Activated CD4-positive, alpha-beta T cell treated with anti-CD3 and anti-CD28 coated beads for 4 hours (primary cell): ENCODE data around the gene NCAPH2.
"Not testable (repeated sequence)": the region's sequence is repeated elsewhere in the genome, so short reads cannot be mapped to it uniquely, and the experiment has no call there.

ENCODE experiments used
- DNase-seq, 2 donors: peaks; one replicate each; pipeline ENCODE4 v3.0.0-alpha.2; 2020

Gene NCAPH2

GRCh38 chr22:50531546-50531961, 23.5 kb downstream of the NCAPH2 start:
- peak; percentile 62 to 82 for DNase-seq

- DNase-seq, result no peak
These were observed 24.1 kb downstream of the NCAPH2 start for GRCh38 chr22:50531962-50532674.

- no peak for DNase-seq
These were observed 25.1 kb downstream of the NCAPH2 start for GRCh38 chr22:50532824-50533796.

GRCh38 chr22:50533856-50534711, 26.1 kb downstream of the NCAPH2 start:
- not testable (repeated sequence) for DNase-seq

- no peak for DNase-seq
These were observed 27.1 kb downstream of the NCAPH2 start for GRCh38 chr22:50535113-50535512.

- DNase-seq, result no peak
These were observed 28.2 kb downstream of the NCAPH2 start for GRCh38 chr22:50536226-50536625.

- no peak for DNase-seq
These were observed 29.7 kb downstream of the NCAPH2 start for GRCh38 chr22:50537765-50538164.

GRCh38 chr22:50540381-50540780, 32.4 kb downstream of the NCAPH2 start:
- DNase-seq, result no peak

GRCh38 chr22:50541667-50542026, 33.6 kb downstream of the NCAPH2 start:
- not testable (repeated sequence) for DNase-seq

GRCh38 chr22:50542416-50542927, 34.4 kb downstream of the NCAPH2 start:
- DNase-seq, result no peak

- DNase-seq, result peak; percentile 83 to 86
These were observed 36.2 kb downstream of the NCAPH2 start for GRCh38 chr22:50544078-50544745.

GRCh38 chr22:50544746-50545253, 36.8 kb downstream of the NCAPH2 start:
- DNase-seq, result no peak

GRCh38 chr22:50545522-50546325, 37.7 kb downstream of the NCAPH2 start, which contains the start of gene KLHDC7B:
TSS of gene KLHDC7B (plus strand) at chr22:50545899. CDS start at chr22:50546244, 345 bp downstream.
- DNase-seq, result no peak

- DNase-seq, result no peak
These were observed 38.6 kb downstream of the NCAPH2 start for GRCh38 chr22:50546326-50547262.

- no peak for DNase-seq
These were observed 39.4 kb downstream of the NCAPH2 start for GRCh38 chr22:50547263-50547985.

GRCh38 chr22:50548040-50548920, 40.3 kb downstream of the NCAPH2 start:
- DNase-seq, result peak in 1 of 2 donors; percentile 68

GRCh38 chr22:50548921-50549790, 41.1 kb downstream of the NCAPH2 start:
- no peak for DNase-seq
